Activated T-cell treated with anti-CD3 and anti-CD28 coated beads for 24 hours (primary cell): Measurements from ENCODE around the gene ASPHD1.
"Not testable (repeated sequence)": the region's sequence is repeated elsewhere in the genome, so short reads cannot be mapped to it uniquely, and the experiment has no call there.

Experiments
- DNase-seq: peaks from one replicate; pipeline ENCODE4 v3.0.0-alpha.2; 2020; ENCODE audit warnings: low read depth

Gene ASPHD1

DNA sequence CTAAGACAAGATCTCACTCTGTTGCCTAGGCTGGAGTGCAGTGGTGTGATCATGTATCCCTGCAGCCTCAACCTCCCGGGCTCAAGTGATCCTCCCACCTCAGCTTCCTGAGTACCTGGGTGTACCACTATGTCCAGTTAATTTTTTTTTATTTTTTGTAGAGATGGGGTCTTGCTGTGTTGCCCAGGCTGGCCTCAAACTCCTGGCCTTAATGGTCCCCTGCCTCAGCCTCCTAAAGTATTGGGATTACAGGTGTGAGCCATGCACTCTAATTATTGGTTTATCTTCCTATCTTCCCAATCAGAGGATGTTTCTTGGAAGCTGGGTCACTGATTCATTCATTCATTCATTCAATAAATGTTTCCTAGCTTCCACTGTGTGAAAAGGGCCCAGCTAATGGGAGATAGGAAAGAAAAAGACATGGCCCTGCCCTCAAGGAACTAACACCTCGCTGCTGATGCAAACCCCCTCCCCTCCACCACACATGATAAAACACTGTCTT, 8.5 kb downstream of the ASPHD1 start:
- DNase-seq = no peak

DNA sequence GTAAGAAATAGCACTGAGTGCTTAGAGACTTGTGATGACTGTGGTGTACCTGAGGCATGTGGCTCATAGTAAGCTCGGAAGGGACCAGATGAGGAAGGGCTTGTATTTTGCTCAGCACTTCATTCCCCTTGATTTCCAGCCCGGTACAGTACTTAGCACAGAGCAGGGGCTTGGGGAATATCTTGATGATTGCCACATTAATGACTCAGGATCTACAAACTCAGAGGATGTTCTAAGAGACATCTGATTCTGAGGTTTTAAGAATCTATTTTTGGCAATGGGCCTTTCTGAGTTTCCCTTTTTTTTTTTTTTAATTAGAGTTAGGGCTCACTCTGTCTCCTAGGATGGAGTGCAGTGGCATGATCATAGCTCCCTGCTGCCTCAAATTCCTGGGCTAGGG, 9.1 kb downstream of the ASPHD1 start:
- no peak for DNase-seq

DNA sequence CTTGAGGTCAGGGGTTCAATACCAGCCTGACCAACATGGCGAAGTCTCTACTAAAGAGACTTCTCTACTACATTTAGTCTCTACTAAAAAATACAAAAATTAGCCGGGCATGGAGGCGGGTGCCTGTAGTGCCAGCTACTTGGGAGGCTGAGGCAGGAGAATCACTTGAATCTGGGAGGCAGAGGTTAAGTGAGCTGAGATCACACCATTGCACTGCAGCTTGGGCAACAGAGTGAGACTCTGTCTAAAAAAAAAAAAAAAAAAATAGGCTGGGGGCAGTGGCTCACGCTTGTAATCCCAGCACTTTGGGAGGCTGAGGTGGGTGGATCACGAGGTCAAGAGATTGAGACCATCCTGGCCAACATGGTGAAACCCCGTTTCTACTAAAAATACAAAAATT, 9.6 kb downstream of the ASPHD1 start:
- DNase-seq = not testable (repeated sequence)

DNA sequence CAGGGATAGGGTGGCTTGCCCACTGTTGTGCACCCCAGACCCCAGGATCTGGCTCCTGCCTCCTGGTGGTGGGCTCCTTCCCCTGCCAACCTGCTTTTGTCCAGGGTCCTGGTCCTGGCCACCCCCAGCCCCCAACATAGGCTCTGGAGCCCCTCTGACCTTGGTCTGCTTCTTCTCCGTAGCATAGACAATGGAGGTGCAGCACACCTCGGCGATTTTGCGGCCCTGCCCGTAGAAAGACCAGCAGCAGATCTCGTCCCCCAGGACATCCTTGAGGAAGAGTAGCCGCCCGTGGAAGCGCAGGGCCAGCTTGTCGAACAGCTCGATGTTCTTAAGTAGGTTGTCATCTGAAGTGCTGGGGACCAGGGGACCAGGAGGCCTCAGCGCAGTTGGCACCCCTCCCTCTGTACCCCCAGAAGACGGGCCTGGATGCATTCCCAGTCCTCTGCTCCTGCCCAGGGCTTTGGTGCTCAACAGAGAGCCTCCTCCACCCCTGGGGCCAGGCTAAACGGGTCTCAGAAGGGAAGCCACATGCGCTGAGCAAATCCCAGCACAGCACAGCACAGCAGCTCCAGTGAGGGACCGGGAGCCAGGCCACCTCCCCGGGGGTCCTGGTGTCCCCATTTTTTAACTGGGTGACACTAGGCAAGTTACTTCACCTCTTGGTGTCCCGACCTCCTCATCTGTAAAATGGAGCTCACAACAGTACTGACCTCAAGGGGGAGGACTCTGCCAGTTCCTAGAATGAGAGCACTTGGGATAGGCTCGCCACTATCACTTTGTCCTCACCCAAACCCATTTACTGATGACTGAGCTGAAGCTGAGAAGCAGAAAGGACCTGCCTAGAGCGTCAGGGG, 10.8 kb downstream of the ASPHD1 start:
- no peak for DNase-seq

DNA sequence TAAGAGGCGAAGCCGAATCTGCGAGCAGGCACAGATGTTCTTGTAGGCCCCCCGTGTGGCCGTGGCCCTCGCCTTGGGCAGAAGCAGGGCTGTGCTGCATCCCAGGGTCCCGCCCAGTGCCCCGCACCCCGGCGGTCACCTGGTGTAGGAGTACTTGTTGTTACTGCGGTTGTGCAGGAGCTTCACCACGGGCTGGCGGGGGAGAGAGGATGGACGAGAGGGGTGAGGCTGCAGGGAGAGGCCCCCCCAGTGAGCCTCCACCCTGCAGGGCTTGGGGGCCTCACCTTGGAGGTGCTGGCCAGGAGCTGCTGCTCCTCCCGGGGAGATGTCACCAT, 11.4 kb downstream of the ASPHD1 start:
- no peak for DNase-seq

DNA sequence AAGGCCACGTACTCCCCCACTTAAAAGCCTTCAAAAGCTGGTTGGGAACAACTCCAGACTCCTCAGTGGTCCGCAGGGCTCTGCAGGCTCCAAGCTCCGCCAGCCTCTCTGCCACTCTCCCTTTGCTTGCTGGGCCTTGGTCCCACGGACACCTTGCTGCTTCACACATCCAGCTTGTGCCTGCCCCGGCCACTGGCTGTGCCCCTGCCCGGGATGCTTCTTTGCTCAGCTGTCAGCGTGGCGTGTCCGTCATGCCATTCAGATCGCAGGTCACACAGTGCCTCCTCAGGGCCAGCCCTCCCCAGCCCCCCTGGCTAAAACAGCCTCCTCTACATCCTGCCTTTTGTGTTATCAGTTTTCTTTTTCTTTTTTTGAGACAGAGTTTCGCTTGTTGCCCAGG, 11.8 kb downstream of the ASPHD1 start:
- DNase-seq = no peak

DNA sequence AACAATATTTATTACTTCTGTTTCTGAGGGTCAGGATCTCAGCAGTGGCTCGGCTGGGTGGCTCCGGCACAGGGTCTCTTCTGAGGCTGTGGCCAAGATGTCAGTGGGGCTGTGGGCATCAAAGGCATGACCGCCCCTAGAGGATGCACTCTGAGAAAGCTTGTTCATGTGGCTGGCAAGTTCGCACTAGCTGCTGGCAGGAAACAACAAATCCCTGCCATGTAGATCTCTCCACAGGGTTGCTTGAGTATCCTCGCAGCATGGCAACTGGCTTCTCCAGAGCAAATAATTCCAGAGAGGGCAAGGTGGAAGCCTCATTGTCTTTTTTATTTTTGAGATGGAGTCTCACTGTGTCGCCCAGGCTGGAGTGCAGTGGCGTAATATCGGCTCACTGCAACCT, 13.2 kb downstream of the ASPHD1 start:
- DNase-seq = no peak

DNA sequence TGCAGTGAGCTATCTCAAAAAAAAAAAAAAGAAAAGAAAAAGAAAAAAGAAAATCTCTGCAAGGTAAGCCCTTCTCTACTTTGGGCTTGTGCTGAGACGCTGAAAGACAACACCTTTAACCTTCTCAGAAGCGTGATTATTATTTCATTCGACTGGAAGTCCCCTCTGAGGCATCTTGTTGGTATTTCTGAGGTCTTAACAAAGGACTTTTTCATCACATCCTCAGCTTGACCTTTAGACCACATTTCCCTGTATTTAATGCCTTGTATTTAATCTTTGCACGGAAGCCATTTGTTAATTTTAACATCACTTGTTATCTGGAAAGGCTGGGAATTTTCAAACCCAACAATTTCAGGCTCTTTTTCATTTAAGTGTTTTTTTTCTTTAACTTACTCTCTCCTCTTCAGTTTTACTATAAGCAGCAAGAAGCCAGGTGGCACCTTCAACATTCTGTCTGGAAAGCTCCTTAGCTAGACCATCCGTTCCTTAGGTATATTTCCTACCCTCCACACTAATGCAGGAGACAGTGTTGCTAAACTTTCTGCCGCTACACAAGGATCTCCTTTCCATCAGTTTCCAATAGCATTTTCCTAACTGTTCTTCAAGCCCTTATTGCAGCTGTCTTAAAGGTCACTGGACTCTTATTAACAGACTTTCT, 15.4 kb downstream of the ASPHD1 start:
- DNase-seq = no peak

DNA sequence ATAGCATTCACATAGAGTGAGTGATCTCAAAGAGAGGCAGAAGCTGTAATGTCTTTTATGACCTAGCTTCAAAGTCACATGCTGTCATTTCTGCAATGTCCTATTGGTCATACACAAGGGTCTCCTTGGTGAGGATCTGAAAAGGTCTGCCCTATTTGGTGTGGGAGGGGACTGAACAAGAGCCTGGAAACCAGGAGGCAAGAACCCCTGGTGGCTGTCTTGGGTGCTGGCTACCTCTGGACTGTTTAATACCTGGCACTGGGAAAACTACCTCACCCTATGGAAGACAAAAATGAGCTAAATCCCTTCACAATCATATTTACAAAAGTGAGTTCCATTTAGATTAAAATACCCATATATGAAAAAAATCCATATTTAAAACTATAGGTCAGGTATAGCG, 16.7 kb downstream of the ASPHD1 start:
- DNase-seq = no peak

DNA sequence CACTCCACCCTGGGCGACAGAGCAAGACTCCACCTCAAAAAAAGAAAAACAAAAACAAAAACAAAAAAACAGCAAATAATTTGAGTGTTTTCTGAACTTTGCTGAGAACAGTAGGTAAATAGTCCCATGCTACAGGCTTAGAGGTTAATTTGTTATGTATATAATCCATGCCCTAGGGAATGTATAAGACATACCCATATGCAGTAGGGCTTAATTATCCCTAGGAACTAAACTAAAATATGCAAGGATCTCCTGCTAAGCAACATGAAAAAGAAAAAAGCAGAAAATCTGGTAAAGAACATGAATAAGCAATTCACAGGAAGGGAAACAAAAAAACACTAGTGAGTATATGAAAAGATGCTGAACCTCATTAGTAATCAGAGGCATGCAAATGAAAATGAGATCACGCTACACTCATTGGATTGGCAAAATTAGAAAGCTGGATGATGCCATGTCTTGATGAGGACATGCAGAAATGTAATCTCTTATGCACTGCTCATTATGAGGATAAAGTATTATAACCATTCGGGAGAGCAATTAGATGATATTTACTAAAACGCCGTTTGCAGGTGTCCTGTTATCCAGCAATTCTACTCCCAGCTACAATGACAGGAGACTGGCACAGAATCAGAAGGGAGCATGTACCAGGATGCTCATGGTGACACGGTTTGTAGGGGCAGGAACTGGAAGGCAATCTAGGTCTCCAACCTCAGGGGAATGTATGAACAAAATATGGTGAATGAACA, 20.2 kb downstream of the ASPHD1 start:
- DNase-seq = no peak

DNA sequence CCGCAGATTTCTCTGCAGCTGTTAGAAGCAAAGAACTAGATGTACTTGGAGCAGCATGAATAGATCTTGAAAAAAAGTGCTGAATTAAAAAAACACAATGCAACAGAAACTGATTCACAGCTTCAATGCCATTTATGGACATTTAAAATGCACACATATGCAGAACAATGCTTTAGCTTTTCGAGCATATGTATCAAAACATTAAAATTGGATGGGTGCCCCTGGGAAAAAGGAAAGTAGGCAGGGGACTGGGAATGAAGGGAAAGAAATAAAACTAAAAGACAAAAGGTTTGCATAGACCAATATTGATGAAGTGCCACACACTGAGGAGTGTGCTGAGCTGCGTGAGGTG, 20.7 kb downstream of the ASPHD1 start:
- DNase-seq = no peak

DNA sequence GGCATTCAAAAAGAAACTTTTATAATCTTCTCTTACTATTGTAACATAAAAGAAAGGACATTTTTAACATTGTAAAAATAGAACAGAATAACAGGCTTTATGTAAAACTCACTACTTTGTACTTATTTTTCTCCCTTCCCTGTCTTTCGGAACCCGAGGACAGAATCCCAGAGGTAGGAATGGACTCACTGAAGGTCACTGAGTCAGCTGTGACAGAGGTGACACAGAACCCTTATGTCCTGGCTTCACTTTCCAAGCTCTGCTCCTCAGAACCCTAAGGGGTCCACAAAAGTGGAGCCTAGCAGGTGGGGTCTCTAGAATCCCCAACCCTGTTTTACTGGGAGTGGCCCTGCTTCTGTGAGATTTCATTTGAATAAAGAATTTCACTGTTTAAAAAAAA, 22.0 kb downstream of the ASPHD1 start:
- no peak for DNase-seq

DNA sequence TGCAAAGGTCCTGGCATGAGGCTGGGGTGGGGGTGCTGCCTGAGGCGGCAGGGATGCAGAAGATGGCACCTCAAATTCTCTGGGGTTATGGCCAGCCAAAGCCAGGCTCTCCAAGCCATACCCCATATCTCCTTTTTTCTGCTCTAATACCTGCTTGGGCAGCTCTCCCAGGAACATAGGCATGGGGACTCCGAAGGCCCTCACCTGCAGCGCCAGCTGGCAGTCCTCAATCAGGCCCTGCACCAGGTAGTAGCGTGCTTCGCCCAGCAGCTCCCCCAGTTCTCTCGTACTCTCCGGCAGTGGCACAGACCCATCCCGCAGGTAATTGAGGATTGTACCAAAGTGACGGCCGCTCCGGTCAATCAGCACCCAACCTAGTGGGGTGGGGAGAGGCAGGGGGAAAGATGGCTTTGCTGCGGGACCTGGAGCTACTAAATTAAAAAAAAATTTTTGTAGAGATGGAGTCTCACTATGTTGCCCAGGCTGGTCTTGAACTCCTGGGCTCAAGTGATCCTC, 22.8 kb downstream of the ASPHD1 start:
- no peak for DNase-seq

DNA sequence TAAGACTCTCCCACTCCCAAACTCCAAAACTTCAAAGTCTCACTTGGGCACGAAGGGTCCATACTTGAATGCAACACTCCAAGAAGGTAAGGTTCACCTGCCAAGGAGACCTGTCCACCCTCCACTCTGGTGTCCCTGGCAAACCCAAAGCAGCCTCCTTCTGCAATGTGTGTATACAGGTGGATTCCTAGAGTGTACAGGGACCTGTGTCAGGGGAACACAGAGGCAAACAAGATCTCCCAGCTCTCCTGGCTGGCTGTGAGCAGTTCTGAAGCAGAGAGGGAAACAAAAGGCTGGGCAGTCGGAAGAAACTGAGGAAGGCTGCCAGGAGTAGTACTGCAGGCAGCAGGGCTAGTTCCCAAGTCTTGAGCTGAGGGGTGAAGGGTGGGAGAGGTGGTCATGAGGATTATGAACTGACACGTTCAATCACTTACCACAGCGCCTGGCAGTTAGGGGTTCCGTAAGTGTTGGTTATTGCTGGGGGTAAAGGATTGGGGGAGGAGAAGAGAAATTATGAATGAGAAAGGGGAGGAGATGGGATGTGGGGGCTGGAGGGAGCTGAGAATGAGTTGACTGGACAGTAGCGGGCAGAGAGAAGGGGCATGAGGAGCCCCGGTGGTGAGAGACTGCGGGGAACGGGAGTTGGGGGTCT, 24.9 kb downstream of the ASPHD1 start:
- no peak for DNase-seq

DNA sequence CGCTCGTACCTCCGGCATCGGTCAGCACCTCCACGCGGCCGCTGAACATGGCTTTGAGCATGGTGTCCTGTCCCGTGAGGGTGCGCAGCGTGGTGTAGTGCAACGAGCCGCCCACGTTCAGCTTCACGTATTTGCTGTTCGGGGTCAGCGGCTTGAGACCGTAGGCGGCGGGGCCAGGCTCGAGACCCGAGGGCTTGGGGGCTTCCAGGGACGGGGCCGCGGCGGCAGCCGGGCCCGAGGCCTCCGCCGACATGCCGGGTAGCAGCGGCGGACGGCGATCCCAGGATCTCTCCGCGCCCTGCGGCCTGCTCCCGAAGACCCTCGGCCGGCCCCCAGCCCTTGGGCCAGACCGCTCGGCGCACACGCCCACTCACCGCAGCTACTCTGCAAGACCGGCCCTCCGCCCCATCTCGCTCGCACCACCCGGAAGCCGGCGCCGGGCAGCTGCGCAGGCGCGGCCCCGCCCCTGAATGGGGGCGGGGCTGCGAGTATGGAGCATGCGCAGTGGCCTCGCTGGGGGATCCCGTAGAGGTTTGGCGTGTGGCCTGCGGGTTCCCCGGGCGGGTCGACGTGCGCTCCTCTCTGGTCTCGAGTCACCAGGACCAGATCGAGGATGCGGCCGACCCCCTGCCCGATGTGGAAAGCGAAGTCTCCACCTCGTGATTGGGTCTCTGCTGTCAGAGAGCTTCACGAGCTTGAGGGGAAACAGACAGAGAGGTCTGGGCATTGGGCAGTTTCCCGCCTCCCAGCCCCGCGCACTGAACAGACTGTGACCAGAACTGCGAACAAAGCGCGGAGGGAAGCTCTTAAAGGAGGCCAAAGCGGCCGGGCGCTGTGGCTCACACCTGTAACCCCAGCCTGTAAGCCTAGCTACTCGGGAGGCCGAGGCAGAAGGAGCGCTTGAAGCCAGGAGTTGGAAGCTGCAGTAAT, 25.8 kb downstream of the ASPHD1 start, which contains the start of gene KCTD13:
KCTD13 (minus strand) TSS at position 446 of the 930 bp plus-strand sequence; CDS start at position 253, 193 bp downstream.
- DNase-seq = peak; percentile 92

DNA sequence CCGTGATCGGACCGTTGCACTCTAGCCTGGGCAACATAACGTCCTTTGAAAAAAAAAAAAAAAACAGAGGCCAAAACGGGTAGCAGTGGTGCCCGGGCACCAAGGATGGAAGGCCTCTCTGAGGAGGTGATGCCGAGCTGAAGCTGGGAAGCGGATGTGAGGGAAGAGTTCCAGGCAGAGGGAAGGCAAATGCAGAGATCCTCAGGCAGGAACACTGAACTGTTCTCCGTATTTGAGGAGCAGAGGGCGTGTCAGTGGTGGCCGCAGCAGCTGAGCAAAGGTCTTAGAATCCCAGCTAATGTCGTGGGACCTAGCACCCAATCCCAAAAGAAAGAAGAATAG, 26.4 kb downstream of the ASPHD1 start:
- no peak for DNase-seq

DNA sequence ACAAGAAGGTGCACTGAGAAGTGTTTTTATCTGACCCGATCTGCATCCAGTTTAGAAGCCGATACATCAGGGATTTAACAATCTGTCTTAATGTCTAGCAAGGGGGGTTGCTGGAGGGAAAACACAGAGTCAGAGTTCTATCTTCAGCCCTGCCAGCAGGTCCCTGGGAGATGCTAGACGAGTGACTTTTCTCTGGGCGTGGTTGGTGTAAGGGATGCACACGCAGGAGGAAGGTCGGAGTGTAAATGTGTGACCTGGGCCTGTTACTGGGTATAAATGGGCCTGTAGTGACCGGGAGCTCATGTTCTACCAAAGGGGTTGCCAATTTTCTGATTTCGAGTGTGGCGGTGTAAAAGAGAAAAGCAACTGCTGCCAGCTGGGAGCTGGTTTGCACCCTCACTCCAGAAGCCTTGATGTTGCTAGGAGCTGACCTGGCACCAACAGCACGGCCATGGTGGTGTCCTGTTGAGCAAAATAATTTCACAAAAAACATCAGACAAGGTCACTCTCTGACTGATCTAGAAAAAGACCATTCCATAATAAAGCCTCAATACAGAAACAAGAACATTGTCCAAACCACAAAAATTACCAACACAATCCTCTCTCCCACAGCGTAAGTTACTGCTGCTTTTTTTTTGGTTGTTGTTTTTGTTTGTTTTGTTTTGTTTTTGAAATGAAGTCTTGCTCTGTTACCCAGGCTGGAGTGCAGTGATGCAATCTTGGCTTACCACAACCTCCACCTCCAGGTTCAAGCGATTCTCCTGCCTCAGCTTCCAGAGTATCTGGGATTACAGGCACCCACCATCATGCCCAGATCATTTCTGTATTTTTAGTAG, 27.0 kb downstream of the ASPHD1 start:
- DNase-seq = no peak

DNA sequence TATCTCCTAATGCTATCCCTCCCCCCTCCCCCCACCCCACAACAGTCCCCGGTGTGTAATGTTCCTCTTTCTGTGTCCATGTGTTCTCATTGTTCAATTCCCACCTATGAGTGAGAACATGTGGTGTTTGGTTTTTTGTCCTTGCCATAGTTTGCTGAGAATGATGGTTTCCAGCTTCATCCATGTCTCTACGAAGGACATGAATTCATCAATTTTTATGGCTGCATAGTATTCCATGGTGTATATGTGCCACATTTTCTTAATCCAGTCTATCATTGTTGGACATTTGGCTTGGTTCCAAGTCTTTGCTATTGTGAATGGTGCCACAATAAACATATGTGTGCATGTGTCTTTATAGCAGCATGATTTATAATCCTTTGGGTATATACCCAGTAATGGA, 31.5 kb downstream of the ASPHD1 start:
- not testable (repeated sequence) for DNase-seq

DNA sequence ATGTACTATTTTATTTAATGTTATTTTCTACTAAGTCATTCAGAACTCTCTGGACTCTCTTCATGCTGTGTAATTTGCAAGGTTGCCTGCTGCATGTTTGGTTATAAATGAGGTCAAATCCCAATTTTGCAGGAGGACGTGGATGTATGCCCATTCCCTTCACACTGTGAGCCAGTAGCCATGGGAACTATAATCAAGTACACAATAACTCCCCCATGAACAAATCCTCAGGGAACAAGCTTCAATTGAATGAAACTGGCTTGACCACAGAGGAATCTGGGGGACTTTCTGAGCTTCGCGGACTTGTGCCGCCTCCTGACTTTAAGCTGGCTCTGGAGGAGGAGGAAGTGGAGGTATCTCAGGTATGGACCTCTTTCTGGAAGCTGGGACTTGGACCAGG, 40.4 kb downstream of the ASPHD1 start:
- DNase-seq = no peak
